Stimulated activated CD8-positive, alpha-beta memory T cell treated with anti-CD3 and anti-CD28 coated beads, Interleukin-7, amount 100 ng/mL, for 1 hour (primary cell): ENCODE measurements around the gene FOXJ3.

Source experiments
- DNase-seq, 2 donors: peaks; one replicate each; pipeline ENCODE4 v3.0.0-alpha.2; 2020; ENCODE audit warnings: low read depth in 2 of 2

The FOXJ3 gene

GRCh38 chr1:42144711-42145388 is 190.2 kb downstream of the FOXJ3 start:
- DNase-seq = no peak

DNA sequence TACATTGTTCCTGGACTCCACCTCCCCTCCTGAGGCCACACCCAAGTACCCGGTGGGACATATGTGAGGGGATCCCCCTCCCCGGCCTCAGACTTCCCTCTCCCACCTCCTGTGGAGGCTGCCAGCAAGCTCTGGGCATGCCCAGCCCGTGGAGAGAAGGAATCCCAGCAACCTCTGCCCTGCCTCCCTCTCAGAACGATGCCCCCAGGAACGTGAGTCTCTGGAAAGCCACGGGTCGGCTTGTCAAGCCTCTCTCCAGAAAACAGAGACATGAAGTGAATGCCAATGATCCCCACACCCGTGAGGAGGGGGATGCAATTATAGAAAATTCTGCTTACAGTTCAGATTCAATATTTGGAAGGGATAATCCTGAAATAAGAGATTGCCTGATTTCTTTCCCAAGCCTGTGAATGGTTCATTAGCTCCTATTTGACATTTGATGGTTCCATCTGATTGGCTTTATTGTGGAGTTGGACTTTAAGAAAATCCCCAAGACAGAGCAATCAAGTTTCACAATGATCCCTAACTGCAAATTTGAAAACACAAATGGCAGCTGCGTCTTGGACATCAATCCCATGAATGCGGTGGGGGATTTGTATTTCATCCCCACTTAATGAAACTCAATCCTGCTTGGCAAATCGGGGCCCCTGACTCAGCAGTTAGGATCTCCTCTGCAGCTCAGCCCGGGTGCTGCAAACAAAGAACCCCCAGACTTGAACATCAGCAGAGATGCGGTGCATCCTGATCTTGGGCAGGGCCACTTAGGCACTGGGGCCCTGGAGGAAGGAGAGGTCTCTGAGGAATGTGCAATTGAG is 190.9 kb downstream of the FOXJ3 start:
- no peak for DNase-seq

GRCh38 chr1:42142894-42143675 is 191.9 kb downstream of the FOXJ3 start:
- DNase-seq = no peak

DNA sequence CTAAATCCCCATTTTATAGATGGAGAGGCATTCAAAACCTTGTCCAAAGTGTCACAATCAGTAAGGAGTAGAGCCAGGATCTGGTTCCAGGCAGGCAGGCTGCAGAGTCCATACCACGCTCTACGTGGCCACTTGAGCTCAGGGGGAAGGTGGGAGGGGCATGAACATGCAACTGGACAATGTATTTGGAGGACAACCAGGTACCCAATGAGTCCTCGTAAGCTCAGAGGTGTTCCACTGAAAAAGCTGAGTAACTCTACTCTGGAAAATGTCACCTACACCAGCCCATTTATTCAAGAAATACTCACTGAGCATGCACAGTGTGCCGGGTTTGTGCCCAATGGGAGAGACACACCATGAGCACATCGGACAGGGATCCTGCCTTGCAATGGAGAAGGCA is 193.1 kb downstream of the FOXJ3 start:
- no peak for DNase-seq

DNA sequence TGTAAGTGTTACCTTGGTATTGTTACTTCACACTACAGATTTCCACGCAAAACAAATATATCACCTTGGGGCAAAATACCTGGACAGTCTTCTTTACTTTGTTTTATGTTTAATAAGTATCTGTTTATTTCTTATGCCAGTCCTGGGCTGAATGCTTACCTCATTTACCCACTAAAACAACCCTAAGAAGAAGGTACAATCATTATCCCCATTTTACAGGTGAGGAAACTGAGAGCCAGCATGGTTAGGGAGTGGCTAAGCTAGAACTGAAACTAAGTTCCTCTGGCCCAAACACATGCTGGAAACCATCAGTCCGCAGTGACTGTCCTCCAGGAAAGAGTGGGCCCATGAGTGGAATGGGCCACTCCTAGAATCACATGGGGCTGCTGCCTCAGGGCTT is 194.8 kb downstream of the FOXJ3 start:
- DNase-seq = no peak

- no peak for DNase-seq
Measured at GRCh38 chr1:42139444-42139843, 195.6 kb downstream of the FOXJ3 start.

DNA sequence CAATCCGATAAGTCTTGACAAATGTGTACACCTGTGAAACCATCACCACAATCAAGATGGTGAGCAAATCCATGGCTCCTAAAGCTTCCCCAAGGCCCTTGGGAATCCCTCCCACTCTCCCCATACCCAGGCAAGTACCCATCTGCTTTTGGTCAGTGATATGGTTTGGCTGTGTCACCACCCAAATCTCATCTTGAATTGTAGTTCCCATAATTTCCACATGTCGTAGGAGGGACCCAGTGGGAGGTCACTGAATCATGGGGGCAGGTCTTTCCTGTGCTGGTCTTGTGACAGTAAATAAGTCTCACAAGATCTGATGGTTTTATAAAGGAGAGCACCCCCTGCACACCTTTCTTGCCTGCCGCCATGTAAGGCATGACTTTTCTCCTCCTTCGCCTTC is 196.4 kb downstream of the FOXJ3 start:
- DNase-seq = no peak

- no peak for DNase-seq
Measured at GRCh38 chr1:42137766-42138165, 197.3 kb downstream of the FOXJ3 start.

DNA sequence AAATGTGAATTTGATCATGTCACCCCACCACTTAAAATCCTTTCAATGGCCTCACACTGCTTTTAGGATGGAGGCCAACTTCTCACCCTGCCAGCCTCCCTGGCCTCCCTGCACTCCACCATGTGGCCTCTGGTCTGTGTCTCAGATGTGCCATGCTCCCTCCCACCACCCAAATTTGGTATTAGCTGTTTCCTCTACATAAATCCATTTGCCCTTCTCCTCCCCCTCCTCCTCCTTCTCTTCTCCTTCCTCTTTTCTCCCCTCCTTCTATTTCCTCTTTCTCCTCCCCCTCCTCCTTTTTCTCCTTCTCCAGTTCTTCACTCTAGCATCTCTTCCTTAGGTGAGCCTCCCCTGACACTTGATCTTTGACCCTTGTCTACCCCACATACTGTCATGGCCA is 198.6 kb downstream of the FOXJ3 start:
- DNase-seq = no peak

GRCh38 chr1:42135426-42135825 is 199.6 kb downstream of the FOXJ3 start:
- DNase-seq = no peak

DNA sequence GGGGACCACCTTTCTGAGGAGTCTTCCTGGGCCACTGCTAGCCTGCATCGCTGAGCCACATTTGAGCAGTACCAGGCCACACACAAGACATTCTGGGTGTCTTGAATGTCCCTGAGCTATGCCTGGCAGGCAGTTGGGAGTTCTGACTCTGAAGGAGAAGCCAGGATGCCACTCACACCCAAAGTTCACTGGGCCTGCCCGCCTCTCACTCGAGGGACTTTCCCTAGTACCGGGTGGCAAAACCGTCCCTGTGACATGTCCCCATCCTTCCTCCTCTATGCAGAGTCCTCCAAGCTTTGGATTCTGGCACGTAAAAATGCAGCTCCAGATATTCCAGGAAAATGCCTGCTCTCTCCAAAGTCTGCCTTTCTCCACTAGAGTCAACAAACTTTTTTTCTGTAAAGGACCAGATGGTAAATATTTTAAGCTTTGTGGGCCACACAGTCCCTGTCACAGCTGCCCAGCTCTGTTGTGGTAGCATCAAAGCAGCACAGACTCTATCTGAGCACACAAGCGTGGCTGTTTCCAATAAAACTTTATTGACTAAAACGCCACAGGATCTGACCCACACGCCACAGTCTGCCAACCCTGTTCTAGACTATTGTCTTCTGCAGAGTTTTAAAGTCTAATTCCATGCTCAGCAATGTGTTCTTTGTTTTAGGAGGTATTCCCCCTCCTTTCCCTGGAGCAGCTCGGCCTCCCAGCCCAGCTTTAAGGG is 201.1 kb downstream of the FOXJ3 start:
- DNase-seq = no peak

DNA sequence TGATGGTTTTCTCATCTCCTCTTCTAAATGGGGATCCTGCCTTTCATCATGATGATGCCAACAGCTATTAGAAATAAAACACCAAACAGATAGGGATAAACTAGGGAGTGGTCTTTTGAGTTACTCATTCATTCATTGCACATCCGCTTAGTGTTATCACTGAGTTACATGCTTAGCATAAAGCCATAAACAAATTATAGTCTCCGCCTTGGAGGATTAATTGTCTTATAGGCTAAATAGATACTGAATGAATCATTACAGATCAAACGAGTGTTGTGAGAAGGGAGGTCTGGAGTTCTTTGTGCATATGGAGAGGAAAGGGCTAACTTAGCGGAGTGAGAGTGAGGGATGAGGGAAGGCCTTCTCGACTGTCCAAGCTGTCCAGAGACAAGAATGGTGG is 201.6 kb downstream of the FOXJ3 start:
- no peak for DNase-seq

DNA sequence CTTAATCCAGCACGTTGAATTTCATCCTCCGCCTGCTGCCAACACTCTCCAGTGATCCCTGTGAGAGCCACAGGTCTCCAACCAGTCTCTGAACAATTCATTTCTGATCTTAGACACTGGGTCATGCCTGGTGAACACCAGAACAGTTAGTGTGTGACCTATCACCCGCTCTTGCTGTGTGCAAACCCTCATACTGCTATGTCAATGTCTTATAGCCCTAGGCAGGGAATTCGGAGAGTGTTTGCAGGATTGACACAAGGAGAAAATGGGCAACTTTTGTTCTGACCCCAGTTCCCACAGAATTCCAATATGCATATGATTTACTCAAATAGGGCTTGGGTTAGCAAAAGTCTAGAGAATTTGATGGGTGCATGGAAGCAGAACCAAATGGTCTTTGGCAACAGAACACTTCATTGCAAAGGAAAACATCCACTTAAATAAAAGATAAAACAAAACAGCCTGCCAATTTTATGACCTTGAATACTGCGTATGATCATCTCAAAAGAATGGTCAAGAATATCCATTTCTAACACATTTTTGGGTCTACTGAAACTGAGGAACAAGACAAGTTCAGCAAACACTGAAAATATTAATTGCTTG is 204.9 kb downstream of the FOXJ3 start:
- no peak for DNase-seq

DNA sequence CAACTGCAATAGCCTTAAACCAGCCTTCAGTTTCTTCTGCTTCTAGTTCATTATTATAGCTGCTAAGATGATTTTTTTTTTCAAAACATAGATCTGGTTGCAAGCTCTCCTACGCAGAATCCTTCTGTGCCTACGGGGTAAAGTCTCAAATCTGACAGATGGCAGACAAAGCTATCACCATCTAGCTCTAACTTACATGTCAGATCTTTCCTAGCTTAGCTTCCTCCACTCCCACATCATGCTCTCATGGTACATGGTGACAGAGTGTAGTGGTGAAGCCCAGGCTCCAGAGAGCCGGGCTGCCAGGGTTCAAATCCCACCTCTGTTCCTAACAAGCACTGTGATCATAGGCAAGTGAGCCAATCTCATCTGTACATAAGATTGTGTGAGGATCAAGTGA is 206.1 kb downstream of the FOXJ3 start:
- no peak for DNase-seq

DNA sequence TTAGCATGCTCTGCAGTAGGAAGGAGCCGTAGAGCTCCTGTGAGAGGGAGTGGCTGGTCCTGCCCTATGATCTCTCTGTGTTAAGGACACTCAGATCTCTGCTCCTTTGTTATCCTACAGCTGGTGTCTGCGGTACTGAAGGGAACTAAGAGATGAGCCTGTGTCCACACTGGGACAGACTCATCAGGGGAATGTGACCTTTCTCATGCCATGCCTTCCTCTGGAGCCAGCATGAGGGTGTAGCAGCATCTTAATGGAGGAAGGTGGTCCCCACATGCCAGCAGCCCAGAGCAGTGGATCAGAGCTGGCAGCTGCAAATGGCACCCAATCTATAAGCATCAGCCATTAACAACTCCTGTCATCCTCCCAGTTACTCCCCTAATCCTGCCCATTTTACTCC is 206.5 kb downstream of the FOXJ3 start:
- no peak for DNase-seq

- no peak for DNase-seq
Measured at GRCh38 chr1:42127767-42128166, 207.3 kb downstream of the FOXJ3 start.
